SJSA1 (cell line): Measurements from ENCODE around the gene UBAP1. TPM values are rescaled to one million over a fixed set of nuclear protein-coding genes. Genes with fewer than 3 reads are reported as not detected.
A peak's percentile ranks its signal among the peaks of the same experiment; 100 is the strongest.
"Not testable (repeated sequence)": the region's sequence is repeated elsewhere in the genome, so short reads cannot be mapped to it uniquely, and the experiment has no call there.

Experiments used
- DNase-seq, 2 experiments: peaks; one replicate each; pipeline ENCODE4 v3.0.0-alpha.2; 2015 to 2020; ENCODE audit warnings: low spot score in 2 of 2, low read depth in 1 of 2
- H3K27ac ChIP-seq: fragments of 250-450 bp; sonication (Bioruptor Pico); 2 replicates; pipeline ENCODE4 v1.5.1; 2020; ENCODE audit warnings: mild to moderate bottlenecking, moderate library complexity
- H3K27me3 ChIP-seq: fragments of 250-450 bp; sonication (Bioruptor Pico); replicated peaks from 2 replicates; pipeline ENCODE4 v1.5.1; 2020; ENCODE audit warnings: mild to moderate bottlenecking, moderate library complexity
- H3K36me3 ChIP-seq: fragments of 250-450 bp; sonication (Bioruptor Pico); 2 replicates; pipeline ENCODE4 v1.5.1; 2020; ENCODE audit warnings: mild to moderate bottlenecking
- H3K4me1 ChIP-seq: fragments of 250-450 bp; sonication (Bioruptor Pico); replicated peaks from 2 replicates; pipeline ENCODE4 v1.6.1; 2021; ENCODE audit warnings: mild to moderate bottlenecking
- H3K4me3 ChIP-seq: fragments of 250-450 bp; sonication (Bioruptor Pico); 2 replicates; pipeline ENCODE4 v1.5.1; 2020; ENCODE audit warnings: mild to moderate bottlenecking
- H3K9me3 ChIP-seq: fragments of 250-450 bp; sonication (Bioruptor Pico); replicated peaks from 2 replicates; pipeline ENCODE4 v1.5.1; 2020; ENCODE audit warnings: mild to moderate bottlenecking
- total RNA-seq: library from RNA; depleted of rRNA; stranded (reverse); fragments of >200 nt; shearing (Covaris generic); gene quantifications from 2 replicates; pipeline ENCODE4 v1.2.3, GENCODE V29; 2014

UBAP1 gene
- total RNA-seq, 1 experiment from 2014 or later, result 15.3 TPM

DNA sequence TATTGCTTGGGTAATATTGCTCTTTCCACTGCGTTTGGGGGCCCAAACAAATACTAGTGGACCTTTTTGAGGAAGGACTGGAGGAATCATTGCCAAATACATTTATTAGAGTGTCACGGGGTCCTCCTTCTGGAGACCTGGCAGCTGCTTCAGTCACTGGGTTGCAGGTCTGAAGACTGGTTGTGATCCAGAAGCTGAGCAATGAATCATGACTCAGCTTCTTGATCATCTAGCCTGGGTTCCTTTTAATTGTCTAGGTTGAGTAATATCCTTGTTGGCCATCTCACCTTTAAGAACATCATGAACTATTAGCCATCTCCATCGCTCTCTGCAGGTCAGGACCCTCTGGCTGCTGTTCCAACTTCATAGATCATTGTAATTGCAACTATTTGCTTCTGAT lies 15.4 kb upstream of the UBAP1 start:
- Histone ChIP-seq H3K27me3 (no peaks in the 10 kb centered on the region), H3K36me3 (no peaks in the 10 kb centered on the region), H3K27ac (no peak overlapping the region), H3K4me3 (no peak overlapping the region), H3K4me1 (peaks cover 9% of the 10 kb centered on the region), H3K9me3 (no peaks in the 10 kb centered on the region)
- DNase-seq, result no peak

DNA sequence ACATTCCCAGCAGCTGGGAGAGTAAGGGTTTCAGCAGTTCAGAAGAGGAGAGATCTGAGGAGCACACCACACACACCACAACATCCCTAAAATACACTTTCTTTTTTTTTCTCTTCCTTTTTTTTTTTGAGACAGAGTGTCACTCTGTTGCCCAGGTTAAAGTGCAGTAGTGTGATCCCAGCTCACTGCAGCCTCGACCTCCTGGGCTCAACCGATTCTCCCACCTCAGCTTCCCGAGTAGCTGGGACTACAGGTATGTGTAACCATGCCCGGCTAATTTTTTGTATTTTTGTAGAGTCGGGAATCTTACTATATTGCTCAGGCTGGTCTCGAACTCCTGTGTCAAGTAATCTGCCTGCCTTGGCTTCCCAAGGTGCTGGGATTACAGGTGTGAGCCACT lies 9.7 kb upstream of the UBAP1 start:
- no peaks in the 10 kb centered on the region for H3K36me3 ChIP-seq
- H3K4me3 ChIP-seq, result no peak overlapping the region
- no peaks in the 10 kb centered on the region for H3K4me1 ChIP-seq
- H3K27ac ChIP-seq, result no peak overlapping the region
- no peak for DNase-seq
- no peaks in the 10 kb centered on the region for H3K27me3 ChIP-seq
- H3K9me3 ChIP-seq, result no peaks in the 10 kb centered on the region

DNA sequence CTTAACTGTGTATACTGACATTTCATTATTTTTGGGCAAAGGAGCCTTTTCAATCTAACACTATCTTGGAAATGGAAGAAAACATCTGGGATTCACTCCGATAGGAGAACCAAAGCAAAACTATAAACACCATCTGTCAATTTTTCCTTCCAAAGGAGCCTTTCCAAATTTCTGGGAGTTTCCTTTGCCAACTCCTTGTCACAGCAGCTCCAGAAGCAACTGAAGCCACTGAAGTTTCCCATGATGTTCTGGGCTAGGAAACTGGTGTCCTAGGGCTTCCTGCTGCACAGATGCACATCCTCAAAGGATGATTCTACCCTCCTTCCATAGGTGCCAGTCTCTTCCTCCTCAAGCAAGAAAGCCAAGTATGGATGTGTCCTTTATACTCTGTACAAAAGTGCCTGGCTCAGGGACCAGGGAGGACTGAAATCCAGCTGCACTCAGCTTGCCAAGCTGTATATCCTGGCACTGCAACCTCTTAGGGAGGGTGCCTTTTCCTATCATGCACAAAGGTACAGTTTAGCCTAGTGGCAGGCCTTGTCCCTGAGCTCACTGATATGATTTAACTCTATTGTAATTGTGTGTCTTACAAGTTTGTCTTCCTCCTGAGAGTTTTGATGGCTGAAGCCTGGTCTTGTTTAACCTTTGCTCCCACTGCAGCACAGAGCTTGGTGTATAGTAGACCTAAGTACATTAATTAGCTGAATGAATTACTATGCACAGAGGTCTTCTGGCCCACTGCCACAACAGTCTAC lies 8.4 kb upstream of the UBAP1 start:
- Histone ChIP-seq H3K27me3 (no peaks in the 10 kb centered on the region), H3K4me3 (no peak overlapping the region), H3K36me3 (no peaks in the 10 kb centered on the region), H3K4me1 (no peaks in the 10 kb centered on the region), H3K27ac (no peak overlapping the region), H3K9me3 (no peaks in the 10 kb centered on the region)
- no peak for DNase-seq

DNA sequence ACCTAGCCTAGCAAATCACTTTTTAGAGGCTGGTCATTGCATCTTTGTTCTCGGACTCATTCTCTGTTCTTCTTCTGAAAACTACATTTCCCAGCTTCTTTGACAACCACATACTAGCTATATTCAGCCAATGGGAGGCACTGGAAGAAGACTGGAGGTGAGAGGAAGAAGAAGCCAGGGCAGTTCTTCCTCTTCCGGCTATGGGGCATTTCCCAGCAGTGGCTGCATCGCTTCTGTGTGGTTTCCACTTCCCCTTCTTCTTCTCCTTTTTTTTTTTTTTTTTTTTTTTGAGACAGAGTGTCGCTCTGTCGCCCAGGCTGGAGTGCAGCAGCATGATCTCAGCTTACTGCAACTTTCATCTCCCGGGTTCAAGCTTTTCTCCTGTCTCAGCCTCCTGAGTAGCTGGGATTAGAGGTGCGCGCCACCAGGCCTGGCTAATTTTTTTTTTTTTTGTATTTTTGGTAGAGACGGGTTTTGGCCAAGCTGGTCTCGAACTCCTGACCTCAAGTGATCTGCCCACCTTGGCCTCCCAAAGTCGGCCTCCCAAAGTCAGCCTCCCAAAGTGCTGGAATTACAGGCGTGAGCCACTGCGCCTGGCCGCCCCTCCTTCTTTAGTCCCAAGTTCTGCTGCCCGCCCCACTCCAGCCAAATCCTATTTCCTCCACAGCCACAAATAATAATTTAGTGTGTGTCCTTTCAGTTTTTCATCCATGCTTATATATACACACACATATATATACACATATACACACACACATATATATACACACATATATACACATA lies 6.9 kb upstream of the UBAP1 start:
- H3K4me3 ChIP-seq, result no peak overlapping the region
- DNase-seq, result no peak
- H3K27me3 ChIP-seq, result no peaks in the 10 kb centered on the region
- no peaks in the 10 kb centered on the region for H3K4me1 ChIP-seq
- no peaks in the 10 kb centered on the region for H3K36me3 ChIP-seq
- H3K9me3 ChIP-seq, result no peaks in the 10 kb centered on the region
- no peak overlapping the region for H3K27ac ChIP-seq

DNA sequence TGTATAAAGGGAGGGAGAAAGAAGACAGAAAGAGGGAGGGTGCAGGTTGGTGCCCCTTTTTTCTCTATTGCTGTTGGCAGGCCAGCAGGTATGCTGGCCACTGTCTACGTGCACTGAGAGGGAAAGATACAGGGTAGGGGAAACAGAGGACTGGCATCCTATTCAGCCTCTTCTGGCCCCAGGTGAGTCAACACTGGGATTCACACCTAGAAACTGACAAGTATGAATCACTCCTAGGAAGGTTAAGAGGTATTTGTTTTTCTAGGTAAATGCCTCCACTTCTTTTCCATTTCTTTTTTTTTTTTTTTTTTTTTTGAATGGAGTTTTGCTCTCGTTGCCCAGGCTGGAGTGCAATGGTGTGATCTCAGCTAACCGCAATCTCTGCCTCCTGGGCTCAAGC lies 2.8 kb upstream of the UBAP1 start:
- Histone ChIP-seq H3K4me1 (no peaks in the 10 kb centered on the region), H3K36me3 (no peaks in the 10 kb centered on the region), H3K9me3 (no peaks in the 10 kb centered on the region), H3K4me3 (no peak overlapping the region), H3K27ac (no peak overlapping the region), H3K27me3 (no peaks in the 10 kb centered on the region)
- DNase-seq, result no peak

DNA sequence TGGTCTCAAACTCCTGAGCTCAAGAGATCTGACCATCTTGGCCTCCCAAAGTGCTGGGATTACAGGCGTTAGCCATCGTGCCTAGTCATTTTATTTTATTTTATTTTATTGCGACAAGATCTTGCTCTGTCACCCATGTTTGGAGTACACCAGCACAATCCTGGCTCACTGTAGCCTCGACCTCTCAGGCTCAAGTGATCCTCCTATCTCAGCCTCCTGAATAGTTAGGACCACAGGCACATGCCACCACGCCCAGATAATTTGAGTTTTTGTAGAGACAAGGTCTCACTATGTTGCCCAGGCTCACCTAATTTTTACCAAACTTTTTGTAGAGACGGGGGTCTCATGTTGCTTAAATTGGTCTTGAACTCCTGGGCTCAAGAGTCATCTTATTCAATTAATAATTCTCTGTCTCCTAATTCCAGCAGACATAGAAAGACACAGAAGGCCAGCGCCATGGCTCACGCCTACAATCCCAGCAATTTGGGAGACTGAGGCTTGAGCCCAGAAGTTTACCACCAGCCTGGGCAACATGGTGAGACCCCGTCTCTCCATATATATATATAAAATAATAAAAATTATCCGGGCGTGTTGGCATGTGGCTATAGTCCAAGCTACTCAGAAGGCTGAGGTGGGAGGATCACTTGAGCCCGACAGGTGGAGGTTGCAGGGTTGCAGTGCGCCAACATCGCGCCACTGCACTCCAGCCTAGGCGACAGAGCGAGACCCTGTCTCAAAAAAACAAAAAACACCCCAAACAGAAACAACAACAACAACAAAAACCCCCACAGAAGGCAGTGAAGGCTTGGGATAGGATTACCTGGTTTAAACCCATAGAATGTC lies 1.0 kb upstream of the UBAP1 start:
- no peak for DNase-seq
- Histone ChIP-seq H3K27ac (peak overlapping the region; percentile 85), H3K4me1 (no peaks in the 10 kb centered on the region), H3K36me3 (no peaks in the 10 kb centered on the region), H3K4me3 (peak overlapping the region; percentile 66), H3K9me3 (no peaks in the 10 kb centered on the region), H3K27me3 (no peaks in the 10 kb centered on the region)

DNA sequence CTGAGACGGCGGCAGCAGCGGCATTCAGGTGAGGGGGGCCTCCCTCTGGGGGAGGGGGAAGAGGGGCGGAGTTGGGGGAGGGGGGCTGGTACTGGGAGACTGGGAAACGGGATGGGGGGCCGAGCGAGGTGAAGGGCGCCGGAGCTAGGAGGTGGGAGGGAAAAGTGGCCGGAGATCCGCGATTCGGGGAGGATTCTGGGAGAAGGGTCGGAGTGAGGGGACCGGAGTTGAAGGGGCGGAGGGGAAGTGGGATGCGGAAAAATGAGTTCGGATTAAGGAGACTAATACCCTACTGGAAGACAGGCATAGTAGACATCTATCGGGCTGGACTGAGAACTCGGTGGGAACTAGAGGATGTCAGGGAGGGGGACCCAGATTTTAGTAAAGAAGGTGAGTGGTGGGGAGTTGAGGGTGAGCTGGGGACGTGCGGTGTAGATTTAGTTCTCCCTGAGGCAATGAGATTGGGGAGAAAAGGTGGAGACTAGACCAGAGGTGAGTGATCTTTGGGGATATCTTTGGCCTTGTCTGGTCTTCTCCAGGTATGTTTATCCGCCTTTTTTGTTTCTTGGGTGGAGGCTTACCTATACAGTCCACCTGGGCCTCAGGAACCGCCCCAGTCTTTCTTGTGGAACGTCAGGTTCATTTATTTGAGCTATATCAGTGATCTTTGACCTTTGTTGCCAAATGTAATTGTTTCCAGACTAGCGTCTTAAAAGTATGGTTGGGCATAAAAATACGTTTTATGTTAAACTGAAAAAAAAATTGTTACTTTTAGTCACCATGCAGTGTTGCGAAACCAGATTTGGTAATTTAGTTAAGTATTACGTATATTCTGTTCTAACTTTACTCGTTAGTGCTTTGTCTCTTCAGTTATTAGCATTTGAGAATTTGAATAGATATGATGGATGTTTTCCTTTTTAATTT lies 632 bp downstream of the UBAP1 start:
- Histone ChIP-seq H3K4me3 (peak overlapping the region; percentile 66), H3K4me1 (no peaks in the 10 kb centered on the region), H3K27me3 (no peaks in the 10 kb centered on the region), H3K9me3 (no peaks in the 10 kb centered on the region), H3K27ac (peak overlapping the region; percentile 85), H3K36me3 (no peaks in the 10 kb centered on the region)
- peak in 1 of 2 experiments; percentile 25 for DNase-seq

DNA sequence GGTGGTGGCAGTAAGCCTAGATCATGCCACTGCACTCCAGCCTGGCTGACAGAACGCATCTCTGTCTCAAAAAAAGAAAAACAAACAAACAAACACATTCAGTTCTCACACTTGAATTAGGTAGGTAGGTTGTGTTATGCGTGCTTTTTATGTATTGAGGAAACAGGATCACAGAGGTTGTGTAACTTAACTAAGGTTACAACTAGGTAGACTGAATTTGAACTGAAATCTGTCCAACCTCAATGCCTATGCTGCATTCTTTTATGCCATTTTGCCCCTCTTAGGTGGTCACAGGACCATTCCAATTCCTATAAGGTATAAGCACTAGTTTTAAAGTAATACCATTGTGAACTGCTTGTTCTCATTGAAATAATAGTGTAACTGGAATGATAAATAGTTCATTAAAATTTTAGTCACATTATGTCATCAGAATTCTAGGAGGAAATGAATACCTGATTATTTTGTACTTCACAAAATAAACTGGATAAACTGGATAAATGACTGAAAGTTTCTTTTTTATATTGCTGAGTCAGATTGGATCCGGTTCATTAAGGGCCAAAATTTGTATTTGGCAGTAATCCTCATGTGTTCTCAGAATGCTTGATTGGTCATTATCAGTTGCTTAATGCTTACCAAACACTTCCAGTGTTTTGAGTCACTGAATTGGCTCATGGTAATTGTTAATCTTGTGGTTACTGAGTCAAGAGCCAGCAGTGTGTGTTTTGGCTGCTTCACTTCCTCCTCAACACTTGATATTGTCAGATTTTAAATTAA lies 7.1 kb downstream of the UBAP1 start:
- Histone ChIP-seq H3K27me3 (no peaks in the 10 kb centered on the region), H3K4me3 (no peak overlapping the region), H3K4me1 (peaks cover 12% of the 10 kb centered on the region), H3K27ac (no peak overlapping the region), H3K9me3 (no peaks in the 10 kb centered on the region), H3K36me3 (no peaks in the 10 kb centered on the region)
- DNase-seq, result peak in 1 of 2 experiments; percentile 22

DNA sequence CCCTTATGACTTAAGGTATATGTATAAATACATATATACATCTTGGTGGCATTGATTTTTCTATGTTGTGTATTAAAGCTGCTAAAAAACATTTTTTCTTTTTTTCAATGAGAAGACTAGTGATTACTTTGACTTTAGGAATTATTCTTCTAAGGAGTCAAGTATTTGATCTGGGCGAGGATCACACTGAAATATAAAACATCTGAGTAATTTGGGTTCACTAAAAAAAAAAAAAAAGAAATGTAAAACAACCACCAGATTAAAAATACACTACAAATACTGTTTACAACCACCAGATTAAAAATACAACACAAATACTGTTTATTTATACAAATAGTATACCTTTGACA lies 9.0 kb downstream of the UBAP1 start:
- H3K27me3 ChIP-seq, result no peaks in the 10 kb centered on the region
- no peaks in the 10 kb centered on the region for H3K36me3 ChIP-seq
- no peaks in the 10 kb centered on the region for H3K9me3 ChIP-seq
- H3K4me1 ChIP-seq, result peaks cover 18% of the 10 kb centered on the region
- no peak overlapping the region for H3K27ac ChIP-seq
- no peak overlapping the region for H3K4me3 ChIP-seq
- DNase-seq, result no peak

DNA sequence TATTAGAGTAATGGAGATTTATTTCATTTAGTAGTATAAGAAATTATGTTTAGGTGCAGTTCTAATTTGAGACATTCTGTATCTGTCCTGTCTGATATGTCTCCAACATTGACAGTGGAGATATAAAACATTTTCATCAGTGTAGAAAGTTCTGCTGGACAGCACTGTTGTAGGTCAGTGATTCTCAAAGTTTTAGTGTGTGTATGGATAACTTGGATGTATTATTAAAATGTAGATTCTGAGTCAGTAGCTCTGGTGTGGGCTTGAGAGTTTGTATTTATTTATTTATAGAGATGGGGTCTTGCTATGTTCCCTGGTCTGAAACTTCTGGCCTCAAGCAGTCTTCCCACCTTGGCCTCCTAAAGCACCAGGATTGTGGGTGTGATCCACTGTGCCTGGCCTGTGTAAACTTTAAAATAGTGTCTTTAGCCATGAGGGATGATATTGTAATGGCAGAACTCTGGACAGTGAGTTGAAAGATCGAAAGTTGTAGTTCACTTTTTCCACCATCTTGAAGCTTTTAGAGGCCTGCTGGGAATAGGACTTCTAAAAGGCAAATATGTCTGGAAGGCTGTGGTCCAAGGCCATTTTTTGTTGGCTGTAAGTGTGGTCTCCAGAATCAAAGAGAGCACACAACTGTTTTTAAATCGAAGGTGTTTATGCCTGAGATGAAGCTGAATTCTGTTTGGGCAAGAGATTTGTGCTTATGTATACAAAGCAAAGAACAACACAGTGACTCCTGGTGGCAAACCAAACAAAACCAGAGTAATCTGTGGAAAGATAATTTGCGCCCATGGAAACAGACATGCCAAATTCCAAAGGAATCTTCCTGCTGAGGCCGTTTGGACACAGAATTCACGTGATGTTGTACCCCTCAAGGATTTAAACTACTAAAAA lies 12.4 kb downstream of the UBAP1 start:
- Histone ChIP-seq H3K27ac (no peak overlapping the region), H3K4me1 (peaks cover 10% of the 10 kb centered on the region), H3K36me3 (no peaks in the 10 kb centered on the region), H3K27me3 (no peaks in the 10 kb centered on the region), H3K9me3 (no peaks in the 10 kb centered on the region), H3K4me3 (no peak overlapping the region)
- peak in 1 of 2 experiments; percentile 28 for DNase-seq

DNA sequence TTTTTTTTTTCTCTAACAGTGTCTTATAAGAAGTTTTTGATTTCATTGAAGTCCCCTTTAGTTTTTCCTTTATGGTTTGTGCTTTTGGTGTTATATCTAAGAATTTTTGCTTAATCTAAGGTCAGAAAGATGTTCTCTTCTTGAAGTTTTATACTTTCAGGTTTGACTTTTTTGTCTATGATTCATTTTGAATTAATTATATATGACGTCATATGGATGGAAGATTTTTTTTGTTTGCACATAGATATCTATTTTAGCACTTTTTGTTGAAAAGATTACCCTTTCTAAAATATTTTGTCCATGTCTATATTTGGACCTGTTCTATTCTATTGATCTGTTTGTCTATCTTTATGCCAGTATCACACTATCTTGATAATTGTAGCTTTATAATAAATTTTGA lies 16.3 kb downstream of the UBAP1 start:
- Histone ChIP-seq H3K4me3 (no peak overlapping the region), H3K9me3 (no peaks in the 10 kb centered on the region), H3K4me1 (peaks cover 8% of the 10 kb centered on the region; the same call in 1 of the 2 replicates), H3K27ac (no peak overlapping the region), H3K27me3 (no peaks in the 10 kb centered on the region), H3K36me3 (no peaks in the 10 kb centered on the region)
- DNase-seq, result no peak

DNA sequence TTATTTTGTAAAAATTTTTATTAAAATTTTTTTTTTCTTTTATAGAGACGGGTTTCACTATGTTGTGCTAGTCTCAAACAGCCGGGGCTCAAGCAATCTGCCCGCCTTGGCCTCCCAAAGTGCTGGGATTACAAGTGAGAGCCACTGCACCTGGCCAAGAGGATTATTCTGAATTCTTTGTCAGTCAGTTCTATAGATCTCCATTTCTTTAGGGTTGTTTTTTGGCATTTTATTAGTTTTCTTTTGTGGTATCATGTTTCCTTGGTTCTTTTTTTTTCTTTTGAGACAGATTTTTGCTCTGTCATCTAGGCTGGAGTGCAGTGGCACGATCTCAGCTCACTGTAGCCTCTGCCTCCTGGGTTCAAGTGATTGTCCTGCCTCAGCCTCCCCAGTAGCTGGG lies 18.4 kb downstream of the UBAP1 start:
- DNase-seq, H3K4me3 ChIP-seq, H3K27me3 ChIP-seq, H3K36me3 ChIP-seq, H3K4me1 ChIP-seq, H3K9me3 ChIP-seq, H3K27ac ChIP-seq: not testable (repeated sequence)
